Neural progenitor cell (in vitro differentiated cells): ENCODE data around the gene IQGAP2.

Experiments
- CTCF ChIP-seq: fragments of 200-600 bp; sonication (generic); IDR thresholded peaks from 2 replicates; pipeline ENCODE4 v1.5.1; 2017; ENCODE audit warnings: antibody characterized with exemption, mild to moderate bottlenecking
- EZH2 ChIP-seq: fragments of 200-600 bp; sonication (generic); IDR thresholded peaks from 2 replicates; pipeline ENCODE4 v1.6.1; 2017; ENCODE audit warnings: antibody characterized with exemption, mild to moderate bottlenecking, moderate library complexity

DNA sequence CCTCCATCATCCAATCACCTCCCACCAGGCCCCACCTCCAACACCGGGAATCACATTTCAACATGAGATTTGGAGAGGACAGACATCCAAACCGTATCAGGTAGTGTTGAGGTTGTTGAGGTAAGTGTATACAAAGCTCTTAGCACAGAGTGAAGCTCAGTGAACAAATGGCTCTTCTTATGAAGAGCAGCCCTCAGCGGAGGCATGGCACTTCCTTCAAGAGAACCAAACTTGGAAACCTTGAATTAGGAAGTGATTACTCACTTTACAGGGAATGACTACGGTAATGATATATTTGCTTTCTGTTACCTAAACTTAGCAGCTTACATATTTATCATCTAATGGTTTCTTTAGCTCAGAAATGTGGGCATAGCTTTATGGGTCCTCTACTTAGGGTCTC is 92.8 kb downstream of the IQGAP2 start:
- TF ChIP-seq EZH2 (no peak), CTCF (no peak)
